ENCODE data around the gene PTPRA.

GRCh38 chr20:2851086-2851485, 22.2 kb upstream of the PTPRA start:
- TF ChIP-seq EZH2 (IDR thresholded peaks at IDR 0.05; ENCODE audit: borderline replicate concordance, low read depth, low read length, poor library complexity, severe bottlenecking) (no peak), CTCF (conservative IDR thresholded peaks at IDR 0.05; ENCODE audit: low read depth, low read length) (no peak)
